Lower lobe of right lung (tissue), 2 donors: Measurements from ENCODE around the gene DLK1. TPM values are rescaled to one million over a fixed set of nuclear protein-coding genes. Genes with fewer than 3 reads are reported as not detected.

Experiments used
- ATAC-seq, 2 donors: fragments of 200-7000 bp; cut with Tn5 transposase; one replicate each; pipeline ENCODE4 v1.9.1; 2020 to 2022; ENCODE audit warnings: mild to moderate bottlenecking in 2 of 2, moderate library complexity in 2 of 2
- DNase-seq: peaks from one replicate; pipeline ENCODE4 v3.0.0-alpha.2; 2020
- H3K27ac ChIP-seq: fragments of 200-600 bp; one replicate; pipeline ENCODE4 v1.8.0; 2022
- H3K27me3 ChIP-seq: fragments of 200-600 bp; one replicate; pipeline ENCODE4 v1.8.0; 2022; ENCODE audit warnings: low read depth
- H3K36me3 ChIP-seq: fragments of 200-600 bp; one replicate; pipeline ENCODE4 v1.8.0; 2022; ENCODE audit warnings: mild to moderate bottlenecking
- H3K4me1 ChIP-seq: fragments of 200-600 bp; one replicate; pipeline ENCODE4 v1.8.0; 2022
- H3K4me3 ChIP-seq: fragments of 200-600 bp; one replicate; pipeline ENCODE4 v1.8.0; 2022; ENCODE audit warnings: mild to moderate bottlenecking
- H3K9me3 ChIP-seq: fragments of 200-600 bp; one replicate; pipeline ENCODE4 v1.8.0; 2022
- CTCF ChIP-seq: fragments of 200-600 bp; IDR thresholded peaks from one replicate; pipeline ENCODE4 v1.8.0; 2022; ENCODE audit warnings: antibody characterized with exemption, mild to moderate bottlenecking
- intact Hi-C: fragments of 100-400 bp; cut with DNase I; formaldehyde crosslinking; loops from one replicate; pipeline ENCODE4 v1.11.0; 2022
- total RNA-seq: library from RNA; stranded (reverse); fragmentation: NEBNext Ultra II Directional; extraction: Animal tissue kit (Norgen Biotek cat#: 25700); gene quantifications from one replicate; pipeline ENCODE4 v1.2.1, GENCODE V29; 2021
- donor health status: DM: no; HTN: yes; CAD: no; lungs with severe emphysema.

DLK1 gene
- total RNA-seq, 1 donor from 2014 or later: not detected

- no peaks in the 10 kb centered on the region for H3K27me3 ChIP-seq
- no peak for TF ChIP-seq CTCF
- H3K4me3 ChIP-seq: no peak overlapping the region
- ATAC-seq: no peak
- H3K9me3 ChIP-seq: no peaks in the 10 kb centered on the region
- no peaks in the 10 kb centered on the region for H3K4me1 ChIP-seq
- H3K36me3 ChIP-seq: no peaks in the 10 kb centered on the region
- intact Hi-C loops: no loop called here
- DNase-seq: no peak
- H3K27ac ChIP-seq: no peak overlapping the region
Observed at GRCh38 chr14:100767788-100768536, 41.3 kb downstream of the DLK1 start.

- no peak overlapping the region for H3K27ac ChIP-seq
- H3K4me3 ChIP-seq: no peak overlapping the region
- no peaks in the 10 kb centered on the region for H3K27me3 ChIP-seq
- no peak for ATAC-seq
- DNase-seq: no peak
- H3K36me3 ChIP-seq: no peaks in the 10 kb centered on the region
- no peak for TF ChIP-seq CTCF
- H3K4me1 ChIP-seq: no peaks in the 10 kb centered on the region
- no peaks in the 10 kb centered on the region for H3K9me3 ChIP-seq
- intact Hi-C loops: no loop called here
Observed at GRCh38 chr14:100769035-100769939, 42.6 kb downstream of the DLK1 start.

GRCh38 chr14:100770046-100770445 is 43.4 kb downstream of the DLK1 start:
- no peaks in the 10 kb centered on the region for H3K36me3 ChIP-seq
- DNase-seq (no peak), ATAC-seq (no peak)
- H3K4me1 ChIP-seq: no peaks in the 10 kb centered on the region
- no peak overlapping the region for H3K4me3 ChIP-seq
- H3K27ac ChIP-seq: no peak overlapping the region
- H3K9me3 ChIP-seq: no peaks in the 10 kb centered on the region
- no peak for TF ChIP-seq CTCF
- intact Hi-C loops: no loop called here
- H3K27me3 ChIP-seq: no peaks in the 10 kb centered on the region

- no peaks in the 10 kb centered on the region for H3K9me3 ChIP-seq
- intact Hi-C loops: no loop called here
- H3K4me1 ChIP-seq: no peaks in the 10 kb centered on the region
- no peak overlapping the region for H3K4me3 ChIP-seq
- H3K27ac ChIP-seq: no peak overlapping the region
- no peaks in the 10 kb centered on the region for H3K27me3 ChIP-seq
- ATAC-seq (no peak), DNase-seq (no peak)
- H3K36me3 ChIP-seq: no peaks in the 10 kb centered on the region
- no peak for TF ChIP-seq CTCF
Observed at GRCh38 chr14:100770605-100771120, 44.0 kb downstream of the DLK1 start.

- intact Hi-C loops: no loop called here
- no peaks in the 10 kb centered on the region for H3K27me3 ChIP-seq
- TF ChIP-seq CTCF: no peak
- H3K4me3 ChIP-seq: no peak overlapping the region
- H3K36me3 ChIP-seq: no peaks in the 10 kb centered on the region
- no peaks in the 10 kb centered on the region for H3K4me1 ChIP-seq
- DNase-seq (no peak), ATAC-seq (no peak)
- no peaks in the 10 kb centered on the region for H3K9me3 ChIP-seq
- H3K27ac ChIP-seq: no peak overlapping the region
Observed at GRCh38 chr14:100771121-100771800, 44.6 kb downstream of the DLK1 start.
